Astrocyte (in vitro differentiated cells and primary cell): ENCODE data around the gene PLS3. TPM values are rescaled to one million over a fixed set of nuclear protein-coding genes. Genes with fewer than 3 reads are reported as not detected.

ENCODE experiments used
- DNase-seq: peaks from one replicate; pipeline ENCODE4 v3.0.0-alpha.2; 2010; ENCODE audit warnings: low read depth
- FAIRE-seq: peaks from 2 replicates; lab custom pipeline; 2011; peaks lifted over from hg19 to GRCh38; lab: Jason Lieb, UNC
- H2AFZ ChIP-seq: 2 replicates; pipeline ENCODE4 v1.6.0; 2012; ENCODE audit warnings: low read depth, low read length, inconsistent platforms
- H3K27ac ChIP-seq: 2 replicates; pipeline ENCODE4 v1.5.1; 2011; ENCODE audit warnings: low read depth, low read length, inconsistent platforms
- H3K27me3 ChIP-seq: 2 replicates; pipeline ENCODE4 v1.6.0; 2011; ENCODE audit warnings: low read length, inconsistent platforms; ENCODE audit not compliant: insufficient read depth
- H3K36me3 ChIP-seq: 2 replicates; pipeline ENCODE4 v1.5.1; 2011; ENCODE audit warnings: low read length, inconsistent platforms; ENCODE audit not compliant: insufficient read depth
- H3K4me1 ChIP-seq: 2 replicates; pipeline ENCODE4 v1.5.1; 2011; ENCODE audit warnings: low read length, inconsistent platforms; ENCODE audit not compliant: insufficient read depth
- H3K4me2 ChIP-seq: 2 replicates; pipeline ENCODE4 v1.6.0; 2012; ENCODE audit warnings: low read length, inconsistent platforms
- H3K4me3 ChIP-seq: 2 replicates; pipeline ENCODE4 v1.5.1; 2011; ENCODE audit warnings: low read depth, mild to moderate bottlenecking, low read length, inconsistent platforms; ENCODE audit not compliant: insufficient read depth
- H3K79me2 ChIP-seq: 2 replicates; pipeline ENCODE4 v1.6.0; 2012; ENCODE audit warnings: mild to moderate bottlenecking, low read length, inconsistent platforms; ENCODE audit not compliant: insufficient read depth
- H3K9ac ChIP-seq: 2 replicates; pipeline ENCODE4 v1.6.0; 2012; ENCODE audit warnings: mild to moderate bottlenecking, low read length, inconsistent platforms
- H3K9me3 ChIP-seq: 2 replicates; pipeline ENCODE4 v1.5.1; 2012; ENCODE audit warnings: low read depth, mild to moderate bottlenecking, low read length, inconsistent platforms; ENCODE audit not compliant: insufficient read depth
- H4K20me1 ChIP-seq: 2 replicates; pipeline ENCODE4 v1.6.0; 2012; ENCODE audit warnings: low read length, inconsistent platforms; ENCODE audit not compliant: insufficient read depth
- H3K27ac Mint-ChIP-seq: one replicate; pipeline ENCODE4 v1.8.0; 2021; ENCODE audit warnings: mild to moderate bottlenecking, mixed read lengths; ENCODE audit not compliant: unreplicated experiment
- H3K27me3 Mint-ChIP-seq: one replicate; pipeline ENCODE4 v1.8.0; 2021; ENCODE audit warnings: low read depth, mixed read lengths; ENCODE audit not compliant: unreplicated experiment
- H3K36me3 Mint-ChIP-seq: one replicate; pipeline ENCODE4 v1.8.0; 2021; ENCODE audit warnings: low read depth, mixed read lengths; ENCODE audit not compliant: unreplicated experiment
- H3K4me1 Mint-ChIP-seq: one replicate; pipeline ENCODE4 v1.8.0; 2021; ENCODE audit warnings: low read depth, mixed read lengths; ENCODE audit not compliant: unreplicated experiment
- H3K4me3 Mint-ChIP-seq: one replicate; pipeline ENCODE4 v1.8.0; 2021; ENCODE audit warnings: mild to moderate bottlenecking, moderate library complexity, mixed read lengths; ENCODE audit not compliant: unreplicated experiment
- H3K9me3 Mint-ChIP-seq: one replicate; pipeline ENCODE4 v1.8.0; 2021; ENCODE audit warnings: mild to moderate bottlenecking, mixed read lengths; ENCODE audit not compliant: unreplicated experiment
- CTCF ChIP-seq: IDR thresholded peaks from 2 replicates; pipeline ENCODE4 v1.5.1; 2011; ENCODE audit warnings: low read depth, mild to moderate bottlenecking, inconsistent platforms, low read length, moderate library complexity; ENCODE audit not compliant: insufficient read depth
- EZH2 ChIP-seq: IDR thresholded peaks from 2 replicates; pipeline ENCODE4 v1.6.1; 2012; ENCODE audit warnings: mild to moderate bottlenecking, low read length, inconsistent platforms; ENCODE audit not compliant: insufficient read depth
- total RNA-seq: library from RNA; stranded (reverse); gene quantifications from 2 replicates; pipeline ENCODE4 v1.2.1, GENCODE V29; 2021

The PLS3 gene
- total RNA-seq, 1 donor from 2014 or later: 313 TPM

DNA sequence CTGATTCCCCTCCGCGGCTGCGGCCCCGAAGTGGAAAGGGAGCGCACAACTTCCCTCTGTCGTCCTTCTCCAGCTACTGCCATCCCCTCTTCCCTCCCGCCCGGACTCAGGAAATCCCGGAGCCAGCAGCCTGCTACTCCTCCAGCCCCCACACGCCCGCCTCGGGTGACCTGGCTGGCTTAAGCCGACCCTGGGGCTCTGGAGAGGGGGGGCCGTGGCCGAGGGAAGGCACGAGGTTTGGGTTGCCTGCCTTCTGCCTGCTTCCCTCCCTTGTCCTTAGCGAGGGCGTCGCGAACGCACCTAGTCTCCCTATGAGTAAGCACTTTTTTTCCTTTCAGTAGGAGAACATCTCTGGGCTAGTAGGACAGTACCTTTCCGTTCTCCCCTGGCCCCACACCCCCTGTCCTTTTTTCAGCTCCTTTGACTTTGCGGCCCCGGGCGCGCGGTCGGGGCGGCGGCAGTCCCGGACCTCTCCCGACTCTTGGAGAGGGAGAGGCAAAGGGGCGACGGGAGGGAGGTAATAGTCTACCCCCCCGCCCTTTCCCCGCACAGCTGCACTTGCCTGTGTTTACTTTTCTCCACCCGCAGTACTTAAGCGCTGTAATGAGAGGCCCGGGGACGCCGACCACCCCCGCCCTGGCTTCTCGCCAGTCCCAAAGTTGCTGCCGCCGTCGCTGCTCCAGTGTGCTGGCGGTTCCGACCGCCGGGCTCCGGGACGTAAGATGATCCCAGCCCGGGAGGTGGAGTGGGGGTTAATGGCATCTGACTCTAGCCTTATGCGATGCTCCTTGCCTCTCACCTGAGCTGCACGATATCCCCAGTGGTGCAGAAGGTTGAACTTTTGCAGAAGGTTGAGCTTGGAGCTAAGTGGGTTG is 868 bp downstream of the PLS3 start:
- Histone ChIP-seq H3K27ac (peak overlapping the region; percentile 87), H3K9ac (peak overlapping the region; percentile 95), H3K4me2 (peak overlapping the region; percentile 85), H3K36me3 (no peaks in the 10 kb centered on the region), H3K9me3 (no peaks in the 10 kb centered on the region), H3K4me1 (peaks cover 30% of the 10 kb centered on the region), H3K27me3 (no peaks in the 10 kb centered on the region), H2AFZ (no peak overlapping the region), H3K4me3 (peak overlapping the region; percentile 86), H3K79me2 (peaks cover 60% of the 10 kb centered on the region), H4K20me1 (peaks cover 18% of the 10 kb centered on the region)
- no peaks in the 10 kb centered on the region for H3K27me3 Mint-ChIP-seq
- TF ChIP-seq EZH2 (no peak), CTCF (no peak)
- peak overlapping the region; percentile 94 for H3K27ac Mint-ChIP-seq
- no peaks in the 10 kb centered on the region for H3K9me3 Mint-ChIP-seq
- peaks cover 12% of the 10 kb centered on the region for H3K4me1 Mint-ChIP-seq
- no peak for FAIRE-seq
- DNase-seq: no peak
- H3K36me3 Mint-ChIP-seq: no peaks in the 10 kb centered on the region
- H3K4me3 Mint-ChIP-seq: peak overlapping the region; percentile 95

DNA sequence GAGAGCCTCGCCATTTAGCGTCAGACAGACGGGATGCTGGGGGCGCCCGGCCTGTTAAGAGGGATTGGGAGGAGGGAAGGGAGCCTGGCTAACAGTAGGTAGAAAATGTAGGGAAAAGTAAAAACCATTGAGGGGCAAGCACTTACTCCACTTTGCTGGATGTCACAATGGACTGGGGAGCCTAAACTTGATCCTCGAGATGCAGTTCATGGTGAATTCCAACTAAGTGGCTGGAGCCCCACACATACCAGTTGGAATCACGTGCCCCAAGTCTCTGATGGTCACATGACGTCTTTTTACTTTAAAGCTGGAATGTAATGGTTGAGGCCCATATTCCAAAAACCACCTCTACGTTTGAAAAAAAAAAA is 1.5 kb downstream of the PLS3 start:
- Histone ChIP-seq H3K9me3 (no peaks in the 10 kb centered on the region), H3K79me2 (peaks cover 66% of the 10 kb centered on the region), H2AFZ (no peak overlapping the region), H3K4me1 (peaks cover 30% of the 10 kb centered on the region), H3K27me3 (no peaks in the 10 kb centered on the region), H3K27ac (peak overlapping the region; percentile 87), H3K4me3 (peak overlapping the region; percentile 86), H3K9ac (peak overlapping the region; percentile 95), H3K36me3 (no peaks in the 10 kb centered on the region), H4K20me1 (peaks cover 25% of the 10 kb centered on the region), H3K4me2 (peak overlapping the region; percentile 85)
- Mint-ChIP-seq H3K9me3 (no peaks in the 10 kb centered on the region), H3K27ac (peak overlapping the region; percentile 90), H3K27me3 (no peaks in the 10 kb centered on the region), H3K36me3 (no peaks in the 10 kb centered on the region), H3K4me1 (peaks cover 12% of the 10 kb centered on the region), H3K4me3 (peak overlapping the region; percentile 95)
- DNase-seq: peak; percentile 30
- peak; percentile 77 for FAIRE-seq
- TF ChIP-seq EZH2 (no peak), CTCF (no peak)
